ENCODE measurements around the gene GFOD2.

Gene GFOD2

GRCh38 chr16:67656344-67657016 is 62.6 kb downstream of the GFOD2 start:
- DNase-seq, result no peak

DNA sequence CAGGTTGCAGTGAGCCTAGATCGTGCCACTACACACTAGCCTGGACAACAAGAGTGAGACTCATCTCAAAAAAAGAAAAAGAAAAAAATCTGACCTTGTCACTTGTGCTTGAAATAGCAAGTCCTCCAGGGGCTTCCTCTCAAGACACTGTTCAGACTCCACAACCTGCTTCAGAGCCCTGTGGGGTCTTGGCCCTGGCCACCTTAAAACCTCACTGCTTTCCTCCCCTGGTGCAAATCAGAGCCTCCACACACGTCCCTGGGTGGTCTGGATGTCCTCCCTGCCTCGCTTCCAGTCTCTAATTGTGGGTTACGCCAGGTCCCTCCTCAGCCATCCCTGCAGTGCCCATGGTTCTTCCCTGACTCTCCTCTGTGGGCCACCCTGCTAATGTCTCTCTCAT is 63.8 kb downstream of the GFOD2 start:
- no peak for DNase-seq

- DNase-seq, result no peak
Observed at GRCh38 chr16:67654403-67654911, 64.7 kb downstream of the GFOD2 start.

- no peak for DNase-seq
Observed at GRCh38 chr16:67653789-67654402, 65.2 kb downstream of the GFOD2 start.

- no peak for DNase-seq
Observed at GRCh38 chr16:67653128-67653788, 65.9 kb downstream of the GFOD2 start.

DNA sequence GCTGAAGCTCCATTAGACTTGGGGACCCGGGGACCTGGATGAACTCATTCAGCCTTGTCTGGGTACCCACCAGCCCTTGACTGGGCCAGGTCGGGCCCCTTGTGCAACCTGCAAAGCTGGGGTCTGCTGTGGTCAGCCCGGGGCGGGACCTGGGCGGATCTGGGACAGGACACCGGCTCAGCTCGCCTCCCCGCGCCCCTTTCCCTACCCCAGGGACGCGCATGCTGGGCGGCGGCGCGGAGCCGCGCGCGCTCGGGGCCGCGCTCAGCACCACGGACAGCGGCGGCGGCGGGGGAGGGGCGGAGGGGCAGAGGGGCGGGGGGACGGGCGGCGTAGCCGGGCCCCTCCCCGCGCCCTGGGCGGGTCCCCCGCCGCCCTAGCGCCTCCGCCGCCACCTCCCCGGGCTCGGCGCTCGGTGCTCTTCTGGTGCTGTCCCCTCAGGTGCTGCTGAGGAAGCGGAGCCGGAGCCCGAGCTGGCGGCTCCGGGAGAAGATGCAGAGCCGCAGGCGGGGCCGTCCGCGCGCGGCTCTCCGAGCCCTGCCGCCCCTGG is 66.5 kb downstream of the GFOD2 start:
- no peak for DNase-seq

GRCh38 chr16:67651847-67652246 is 67.3 kb downstream of the GFOD2 start:
- DNase-seq, result no peak

- DNase-seq, result no peak
Observed at GRCh38 chr16:67651039-67651438, 68.1 kb downstream of the GFOD2 start.

GRCh38 chr16:67650023-67650422 is 69.1 kb downstream of the GFOD2 start:
- no peak for DNase-seq

GRCh38 chr16:67649494-67649931 is 69.6 kb downstream of the GFOD2 start:
- no peak for DNase-seq

DNA sequence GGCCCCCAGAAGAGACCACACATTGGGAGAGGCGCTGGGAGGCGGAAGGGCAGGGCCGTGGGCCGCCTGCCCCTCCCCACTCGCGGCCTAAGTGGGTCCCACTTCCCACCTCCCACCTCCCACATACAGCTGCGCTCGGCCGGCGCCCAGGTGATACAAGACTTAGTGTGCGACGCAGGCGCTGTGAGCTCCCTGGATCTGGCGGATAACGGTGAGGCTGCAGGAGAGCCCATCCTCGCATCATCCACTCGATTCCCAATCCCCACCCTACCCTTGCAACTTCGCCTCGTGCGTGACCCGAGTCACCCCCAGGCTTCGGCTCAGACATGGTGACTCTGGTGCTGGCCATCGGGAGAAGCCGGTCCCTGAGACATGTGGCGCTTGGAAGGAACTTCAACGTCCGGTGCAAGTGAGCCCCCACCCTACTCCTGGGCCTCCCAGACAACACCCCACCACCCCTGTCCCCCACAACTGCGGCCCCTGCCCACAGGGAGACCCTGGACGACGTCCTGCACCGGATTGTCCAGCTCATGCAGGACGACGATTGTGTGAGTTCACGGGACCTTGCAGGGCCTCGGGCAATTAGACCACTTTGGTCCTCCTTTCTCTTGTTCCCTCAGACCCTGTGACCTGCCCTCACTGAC is 70.2 kb downstream of the GFOD2 start:
- no peak for DNase-seq

GRCh38 chr16:67648088-67648763 is 70.9 kb downstream of the GFOD2 start:
- no peak for DNase-seq

DNA sequence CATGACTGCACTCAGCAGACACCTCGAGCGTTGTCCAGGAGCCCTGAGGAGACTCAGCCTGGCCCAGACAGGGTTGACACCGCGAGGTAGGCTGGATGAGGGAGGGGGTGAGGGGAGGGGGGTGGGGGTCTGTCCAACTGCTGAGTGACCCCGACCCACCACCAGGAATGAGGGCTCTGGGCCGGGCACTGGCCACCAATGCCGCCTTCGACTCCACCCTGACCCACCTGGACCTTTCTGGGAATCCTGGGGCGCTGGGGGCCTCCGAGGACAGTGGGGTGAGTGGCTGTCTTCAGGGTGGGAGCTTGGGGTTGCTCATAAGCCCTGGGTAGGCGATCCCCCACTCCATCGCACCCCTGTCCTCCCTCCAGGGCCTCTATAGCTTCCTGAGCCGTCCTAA is 71.4 kb downstream of the GFOD2 start:
- DNase-seq, result no peak

DNA sequence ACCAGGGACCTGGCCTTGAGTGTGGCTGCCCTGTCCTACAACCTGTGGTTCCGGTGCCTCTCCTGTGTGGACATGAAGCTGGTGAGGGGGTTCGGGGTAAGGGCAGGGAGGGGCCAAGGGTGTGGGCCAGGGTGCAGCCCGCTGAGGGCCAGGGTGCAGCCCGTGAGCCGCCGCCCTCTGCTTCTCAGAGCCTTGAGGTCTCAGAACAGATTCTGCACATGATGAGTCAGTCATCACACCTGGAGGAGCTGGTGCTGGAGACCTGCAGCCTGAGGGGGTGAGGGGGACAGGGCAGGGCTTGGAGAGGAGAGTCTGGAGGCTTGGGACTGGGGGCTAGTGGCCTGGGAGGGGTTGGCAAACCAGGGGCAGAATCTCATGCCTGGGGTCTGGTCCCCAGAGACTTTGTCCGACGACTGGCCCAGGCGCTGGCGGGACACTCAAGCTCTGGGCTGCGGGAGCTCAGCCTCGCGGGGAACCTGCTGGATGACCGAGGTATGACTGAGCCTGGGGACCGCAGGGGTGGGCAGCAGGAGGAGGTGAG is 71.9 kb downstream of the GFOD2 start:
- no peak for DNase-seq

GRCh38 chr16:67645397-67646121 is 73.6 kb downstream of the GFOD2 start:
- no peak for DNase-seq

GRCh38 chr16:67644038-67644437 is 75.1 kb downstream of the GFOD2 start:
- no peak for DNase-seq

DNA sequence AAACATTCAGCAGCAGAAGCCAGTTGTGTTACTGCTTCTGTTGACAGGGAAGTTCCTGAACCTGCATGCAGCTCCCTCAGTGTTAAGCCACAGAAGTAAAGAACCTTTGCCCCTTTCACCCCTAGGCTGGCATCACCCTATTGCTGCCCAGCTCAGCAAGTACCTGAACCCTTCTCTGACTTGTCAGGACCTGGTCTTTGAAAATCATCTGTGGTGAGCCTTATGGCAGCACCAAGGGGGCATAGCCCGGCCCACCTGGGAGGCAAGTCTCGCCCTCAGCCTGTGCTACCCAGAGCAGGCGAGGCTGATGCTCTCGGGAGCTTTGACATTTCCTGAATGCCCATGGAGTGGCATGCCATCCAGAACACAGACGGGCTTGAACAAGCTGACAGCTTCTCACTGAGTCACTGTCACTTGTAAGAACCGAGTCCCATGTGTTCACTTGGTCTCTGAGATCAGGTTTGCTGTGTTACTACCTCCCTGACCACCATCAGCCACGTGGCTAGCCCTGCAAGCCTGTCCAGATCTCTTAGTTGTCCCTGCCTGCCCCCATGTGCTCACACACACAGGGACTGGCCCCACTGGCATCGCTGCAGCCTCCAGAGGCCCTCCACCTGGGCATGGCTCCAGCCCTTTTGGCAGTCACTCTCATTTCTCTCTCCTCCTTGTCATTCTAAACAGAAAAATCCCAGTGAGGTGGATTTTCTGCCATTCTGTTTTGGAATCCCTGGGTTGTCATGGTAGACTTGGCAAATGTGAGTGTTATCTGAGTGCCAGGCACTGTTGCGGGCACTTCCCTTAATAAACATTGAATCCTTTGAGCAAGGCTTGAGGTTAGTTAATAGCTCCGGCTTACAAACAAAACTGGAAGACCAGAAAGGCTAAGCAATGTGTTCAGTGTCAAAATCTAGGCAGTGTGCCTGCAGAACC is 77.1 kb downstream of the GFOD2 start:
- no peak for DNase-seq

DNA sequence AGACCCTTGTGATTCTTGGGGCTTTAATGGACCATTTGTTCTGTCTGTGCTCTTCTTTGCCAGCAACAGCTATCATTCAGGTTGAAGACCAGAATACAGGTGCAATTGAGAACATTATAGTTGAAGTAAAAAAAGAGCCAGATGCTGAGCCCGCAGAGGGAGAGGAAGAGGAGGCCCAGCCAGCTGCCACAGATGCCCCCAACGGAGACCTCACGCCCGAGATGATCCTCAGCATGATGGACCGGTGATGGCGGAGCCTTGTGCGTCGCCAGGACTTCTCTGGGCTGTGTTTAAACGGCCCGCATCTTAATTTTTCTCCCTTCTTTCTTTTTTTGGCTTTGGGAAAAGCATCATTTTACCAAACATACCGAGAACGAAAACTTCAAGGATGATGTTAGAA is 81.5 kb downstream of the GFOD2 start:
- DNase-seq, result no peak

GRCh38 chr16:67636713-67637112 is 82.4 kb downstream of the GFOD2 start:
- no peak for DNase-seq

GRCh38 chr16:67632415-67633172 is 86.5 kb downstream of the GFOD2 start:
- DNase-seq, result no peak
